Stimulated activated CD8-positive, alpha-beta memory T cell treated with anti-CD3 and anti-CD28 coated beads, Interleukin-15, amount 100 ng/mL, for 4 hours (primary cell): ENCODE data around the gene MPLKIP.
"Not testable (repeated sequence)": the region's sequence is repeated elsewhere in the genome, so short reads cannot be mapped to it uniquely, and the experiment has no call there.

ENCODE experiments used
- DNase-seq, 2 donors: peaks; one replicate each; pipeline ENCODE4 v3.0.0-alpha.2; 2020; ENCODE audit warnings: low read depth in 2 of 2

Gene MPLKIP

GRCh38 chr7:40134428-40135316 lies at the start of gene MPLKIP, which contains the start of gene SUGCT:
Gene MPLKIP, minus strand, starts transcription at chr7:40134622. Its CDS starts 55 bp downstream, at chr7:40134567.
Gene SUGCT, plus strand, starts transcription at chr7:40135005.
- DNase-seq, result peak; percentile 67 to 72

GRCh38 chr7:40182452-40182851 lies 48.0 kb upstream of the MPLKIP start:
- no peak for DNase-seq

- DNase-seq, result no peak
Measured at GRCh38 chr7:40177071-40177470, 42.6 kb upstream of the MPLKIP start.

- DNase-seq, result no peak
Measured at GRCh38 chr7:40175725-40176510, 41.5 kb upstream of the MPLKIP start.

GRCh38 chr7:40175256-40175655 lies 40.8 kb upstream of the MPLKIP start:
- not testable (repeated sequence) for DNase-seq

GRCh38 chr7:40173121-40173520 lies 38.7 kb upstream of the MPLKIP start:
- DNase-seq, result not testable (repeated sequence)

- DNase-seq, result not testable (repeated sequence)
Measured at GRCh38 chr7:40168266-40168665, 33.8 kb upstream of the MPLKIP start.

- DNase-seq, result no peak
Measured at GRCh38 chr7:40167291-40167690, 32.9 kb upstream of the MPLKIP start.

GRCh38 chr7:40165216-40165615 lies 30.8 kb upstream of the MPLKIP start:
- DNase-seq, result no peak

- DNase-seq, result no peak
Measured at GRCh38 chr7:40162516-40162915, 28.1 kb upstream of the MPLKIP start.

GRCh38 chr7:40156988-40157387 lies 22.6 kb upstream of the MPLKIP start:
- DNase-seq, result no peak

GRCh38 chr7:40151504-40151903 lies 17.1 kb upstream of the MPLKIP start:
- no peak for DNase-seq

GRCh38 chr7:40148671-40149070 lies 14.2 kb upstream of the MPLKIP start:
- DNase-seq, result no peak

GRCh38 chr7:40148247-40148580 lies 13.8 kb upstream of the MPLKIP start:
- not testable (repeated sequence) for DNase-seq

GRCh38 chr7:40147371-40148246 lies 13.2 kb upstream of the MPLKIP start:
- no peak for DNase-seq

- DNase-seq, result not testable (repeated sequence)
Measured at GRCh38 chr7:40145596-40146130, 11.2 kb upstream of the MPLKIP start.

- not testable (repeated sequence) for DNase-seq
Measured at GRCh38 chr7:40141916-40142315, 7.5 kb upstream of the MPLKIP start.

- not testable (repeated sequence) for DNase-seq
Measured at GRCh38 chr7:40139891-40140290, 5.5 kb upstream of the MPLKIP start.

- DNase-seq, result no peak
Measured at GRCh38 chr7:40138973-40139372, 4.6 kb upstream of the MPLKIP start.

GRCh38 chr7:40137563-40137962 lies 3.1 kb upstream of the MPLKIP start:
- DNase-seq, result no peak

- DNase-seq, result no peak
Measured at GRCh38 chr7:40135317-40135610, 842 bp upstream of the MPLKIP start.
